COLO829 (cell line): Measurements from ENCODE around the gene C1R.
"Not testable (repeated sequence)": the region's sequence is repeated elsewhere in the genome, so short reads cannot be mapped to it uniquely, and the experiment has no call there.

Source experiments
- DNase-seq: peaks from one replicate; pipeline ENCODE4 v3.0.0; 2012; ENCODE audit warnings: low spot score

The C1R gene

GRCh38 chr12:7120166-7120565, 27.9 kb upstream of the C1R start:
- DNase-seq, result no peak

DNA sequence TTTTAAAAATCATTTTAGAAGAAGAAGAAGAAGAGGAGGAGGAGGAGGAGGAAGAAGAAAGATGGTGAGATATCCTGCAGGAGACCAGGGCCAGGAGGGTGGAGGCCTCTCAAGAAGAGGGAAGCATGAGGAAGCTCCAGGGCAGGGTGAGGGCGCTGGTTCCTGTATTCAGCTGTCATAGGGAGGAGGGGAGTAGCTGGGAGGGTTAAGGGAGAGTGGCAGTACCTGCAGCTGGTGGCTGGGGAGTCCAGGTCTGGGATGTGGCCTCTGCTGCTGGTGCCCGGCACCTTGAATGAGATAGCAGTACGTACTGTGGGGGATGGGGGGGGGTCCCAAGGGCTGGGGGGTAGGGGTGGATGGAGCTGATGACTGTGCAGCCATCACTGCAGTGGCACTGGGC, 26.6 kb upstream of the C1R start:
- DNase-seq, result no peak

GRCh38 chr12:7117670-7118069, 25.4 kb upstream of the C1R start:
- no peak for DNase-seq

- no peak for DNase-seq
Observed at GRCh38 chr12:7116916-7117315, 24.7 kb upstream of the C1R start.

DNA sequence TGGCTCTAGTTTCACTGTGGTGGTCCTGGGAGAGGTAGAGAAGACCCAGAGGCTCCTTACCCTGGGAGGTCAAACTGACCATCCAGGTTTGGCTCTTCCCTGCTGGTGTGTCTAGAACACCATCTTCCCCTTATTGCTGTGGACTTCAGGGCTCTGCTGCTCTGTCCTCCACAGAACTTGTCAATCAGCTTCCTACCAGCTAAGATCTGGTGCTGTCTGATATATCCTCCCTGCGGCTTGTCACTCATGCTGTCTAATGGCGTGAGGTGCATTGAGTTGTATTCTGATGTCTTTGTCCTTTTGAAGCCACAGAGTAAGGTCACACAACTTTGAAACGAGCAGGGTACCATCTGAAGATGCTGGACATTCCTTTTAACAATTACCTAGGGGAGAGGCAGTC, 24.0 kb upstream of the C1R start:
- DNase-seq, result no peak

DNA sequence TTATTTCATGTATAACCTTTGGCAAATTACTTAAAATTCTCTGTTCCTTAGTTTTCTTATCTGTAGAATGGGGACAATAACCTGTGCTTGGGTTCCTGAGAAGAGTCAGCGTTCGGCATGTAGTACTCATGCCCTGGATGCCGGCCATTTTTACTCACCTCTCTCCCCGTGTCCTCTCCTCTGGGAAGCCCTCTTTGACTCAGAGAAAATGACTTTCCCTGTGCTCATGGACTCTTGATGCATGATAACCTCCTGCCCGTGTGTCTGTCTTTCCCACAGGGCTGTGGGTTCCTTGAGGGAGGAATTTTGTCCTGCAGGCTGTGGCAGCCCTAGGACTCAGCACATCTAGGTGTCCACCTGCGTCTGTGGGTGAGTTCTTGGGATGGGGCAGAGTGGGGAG, 22.6 kb upstream of the C1R start:
- no peak for DNase-seq

- DNase-seq, result no peak
Observed at GRCh38 chr12:7114008-7114407, 21.8 kb upstream of the C1R start.

- DNase-seq, result peak; percentile 68
Observed at GRCh38 chr12:7113389-7113871, 21.2 kb upstream of the C1R start.

DNA sequence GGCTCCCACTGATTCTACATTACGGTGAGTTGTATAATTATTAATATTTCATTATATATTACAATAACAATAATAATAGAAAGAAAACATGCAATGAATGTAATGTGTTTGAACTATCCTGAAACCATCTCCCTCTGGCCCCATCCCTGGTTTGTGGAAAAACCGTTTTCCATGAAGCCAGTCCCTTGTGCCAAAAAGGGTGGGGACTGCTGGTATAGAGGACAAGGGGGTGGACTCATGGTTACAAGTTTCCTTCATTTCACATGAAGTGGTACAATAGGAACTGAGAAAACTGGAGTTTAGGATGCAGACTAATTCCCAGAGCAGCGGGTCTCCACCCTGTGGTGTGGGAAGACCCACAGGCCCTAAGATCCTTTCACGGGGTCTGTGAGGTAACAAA, 19.8 kb upstream of the C1R start:
- no peak for DNase-seq

DNA sequence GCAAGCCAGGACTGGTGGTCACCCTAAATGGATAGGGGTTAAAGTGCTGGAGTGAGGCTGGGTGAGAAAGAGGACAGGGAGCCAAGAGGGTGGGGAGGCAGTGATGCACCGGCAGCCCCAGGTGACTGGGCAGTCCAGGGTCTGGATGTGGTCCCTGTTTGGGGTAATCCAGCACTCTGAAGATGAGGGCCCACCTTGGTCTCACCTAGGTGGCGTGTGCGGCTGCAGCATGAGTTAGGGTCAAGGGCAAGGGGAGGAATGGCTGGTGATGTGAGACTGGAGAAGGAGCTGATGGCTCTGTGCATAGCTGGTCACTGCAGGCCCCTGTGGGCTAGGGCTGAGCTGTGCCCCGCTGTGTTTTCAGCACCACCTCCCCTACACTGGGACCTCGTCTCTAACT, 18.4 kb upstream of the C1R start:
- no peak for DNase-seq

- no peak for DNase-seq
Observed at GRCh38 chr12:7109572-7109920, 17.3 kb upstream of the C1R start.

DNA sequence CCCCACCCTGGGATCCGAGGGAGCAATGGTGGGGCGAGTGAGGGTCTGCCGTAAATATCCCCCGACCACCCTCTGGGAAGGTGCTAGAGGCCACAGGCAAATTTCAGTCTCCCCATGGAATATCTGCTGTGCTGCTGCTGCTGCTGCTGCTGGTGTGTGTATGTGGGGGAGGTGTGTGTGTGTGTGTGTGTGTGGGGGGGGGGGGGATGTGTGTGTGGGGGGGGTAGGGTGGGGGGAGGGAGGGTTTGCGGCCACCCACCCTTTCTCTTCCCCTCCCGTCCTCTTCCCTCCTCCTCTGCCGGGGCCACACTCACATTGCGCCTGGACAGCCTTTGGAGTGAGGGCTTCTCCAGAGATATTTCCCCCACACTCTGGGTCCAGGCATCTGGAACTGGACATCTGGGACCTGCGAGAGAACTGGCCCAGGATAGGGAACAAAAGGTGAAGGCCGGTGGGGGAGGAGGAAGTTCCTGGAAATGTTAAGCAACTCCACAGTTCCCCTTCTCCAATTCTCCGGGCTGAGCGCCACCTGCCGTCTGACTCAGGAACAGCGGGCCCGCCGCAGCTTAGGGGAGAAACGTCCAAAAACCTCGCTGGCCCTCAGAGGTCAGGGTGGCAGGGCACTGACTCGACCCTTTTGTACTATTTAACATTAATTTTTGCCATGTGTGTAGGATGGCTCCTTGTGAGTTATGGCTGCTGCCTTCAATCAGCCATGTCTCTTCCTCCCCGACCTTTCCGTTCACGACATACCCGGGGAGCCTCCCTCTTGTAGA, 16.7 kb upstream of the C1R start, which contains the start of gene C1RL:
Gene C1RL (minus strand): TSS at position 419 of the 776 bp plus-strand sequence. CDS start 34 bp downstream, at position 385.
- peak; percentile 72 for DNase-seq

DNA sequence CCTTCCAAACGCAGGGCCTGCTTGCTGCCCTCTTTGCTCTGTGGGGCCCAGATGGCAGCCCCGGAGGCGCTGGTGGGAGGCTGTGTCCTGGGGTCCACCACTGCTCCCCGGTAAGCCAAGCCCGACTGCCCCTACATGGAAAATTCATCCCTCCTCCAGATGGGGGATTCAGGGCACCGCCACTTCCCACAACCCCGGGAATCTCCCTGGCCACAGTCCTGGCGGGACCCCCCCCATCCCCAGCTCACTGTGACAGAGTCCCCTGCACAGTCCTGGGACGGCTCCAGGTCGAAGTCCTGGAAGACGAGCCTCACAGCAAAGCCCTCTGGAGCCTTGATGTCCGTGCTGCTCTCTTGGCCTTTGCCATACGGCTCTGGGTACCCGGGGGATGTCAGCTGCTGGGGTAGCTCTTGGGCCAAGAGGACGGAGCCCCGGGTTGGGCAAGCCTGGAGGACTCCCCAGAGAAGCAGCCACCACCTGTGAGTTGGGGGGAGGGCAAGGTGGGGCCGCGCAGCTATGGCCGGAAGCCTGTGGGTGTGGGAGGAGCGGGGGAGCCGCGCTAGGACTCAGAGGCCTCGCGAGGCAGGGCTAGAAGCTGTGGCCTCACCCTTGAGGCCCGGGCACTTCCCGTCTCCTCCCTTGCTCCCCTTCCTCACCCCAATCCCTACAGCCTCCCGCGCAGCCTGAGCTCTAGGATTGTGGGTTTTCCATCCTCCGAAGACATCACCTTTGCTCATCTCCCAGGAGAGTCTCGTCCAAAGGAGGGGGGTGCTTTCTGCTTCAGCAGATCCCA, 16.0 kb upstream of the C1R start:
- DNase-seq, result no peak

- no peak for DNase-seq
Observed at GRCh38 chr12:7107636-7108002, 15.4 kb upstream of the C1R start.

GRCh38 chr12:7107181-7107580, 14.9 kb upstream of the C1R start:
- DNase-seq, result not testable (repeated sequence)

DNA sequence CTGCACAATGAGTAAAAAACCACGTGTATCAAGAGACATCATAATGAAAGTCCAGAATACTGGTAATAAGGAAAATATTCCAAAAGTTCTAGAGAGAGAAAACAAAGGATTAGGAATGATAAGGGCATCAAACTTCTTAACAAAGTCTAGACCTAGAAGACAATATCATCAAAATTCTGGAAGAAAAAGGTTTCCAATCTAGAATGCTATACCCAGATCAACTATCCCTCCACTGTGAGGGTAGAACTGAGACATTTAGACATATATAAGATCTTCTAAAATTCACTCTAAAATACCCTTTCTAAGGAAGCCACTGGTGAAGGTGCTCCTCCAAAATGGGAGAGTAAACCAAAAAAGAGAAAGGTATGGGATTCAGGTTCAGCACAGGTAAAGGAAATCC, 13.8 kb upstream of the C1R start:
- DNase-seq, result no peak

GRCh38 chr12:7103837-7104584, 11.8 kb upstream of the C1R start:
- no peak for DNase-seq

DNA sequence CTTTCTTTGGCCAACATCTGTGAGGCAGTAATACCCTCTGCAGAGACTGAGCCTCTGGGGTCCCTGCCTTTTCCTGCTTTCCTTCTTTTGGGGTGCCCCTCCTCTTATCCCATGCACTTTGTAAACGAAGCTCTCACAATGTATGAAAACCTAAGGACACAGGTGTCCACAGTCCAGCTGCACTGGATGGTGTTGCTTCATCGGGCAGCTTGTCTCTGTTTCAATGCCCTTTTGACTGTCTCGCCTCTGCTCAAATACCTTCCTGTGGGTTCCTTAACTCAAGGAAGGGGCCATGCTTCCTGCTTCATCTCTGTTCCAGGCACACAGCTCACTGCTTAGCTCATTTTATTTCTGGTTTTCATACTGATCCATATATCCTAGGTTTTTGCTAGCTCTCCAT, 10.3 kb upstream of the C1R start:
- DNase-seq, result no peak

GRCh38 chr12:7101694-7102131, 9.5 kb upstream of the C1R start:
- DNase-seq, result no peak

GRCh38 chr12:7101047-7101693, 8.9 kb upstream of the C1R start:
- no peak for DNase-seq

GRCh38 chr12:7100239-7100638, 8.0 kb upstream of the C1R start:
- DNase-seq, result no peak
